ENCODE measurements around the gene FYN. TPM values are rescaled to one million over a fixed set of nuclear protein-coding genes. Genes with fewer than 3 reads are reported as not detected.

Gene FYN
- total and polyA plus RNA-seq, 2 of the 13 experiments (the other 11 are each of a cell fraction or from before 2014, with no cell fraction given): 15.5 to 24.6 TPM

GRCh38 chr6:111750753-111751673 is 122.2 kb downstream of the FYN start:
- in situ Hi-C loops (cut with HindIII; ENCODE audit: extremely low pct_ligation_motif_present, low pct_unique_long_range_greater_than_20kb) (no loop called here), intact Hi-C loops (cut with micrococcal nuclease; ENCODE audit: unreplicated experiment) (no loop called here)
- H3K79me2 ChIP-seq (ENCODE audit: insufficient read depth, low read length): no peaks in the 10 kb centered on the region
- ATAC-seq (no peak), FAIRE-seq (no peak), DNase-seq (ENCODE audit: low spot score) (no peak)
- H3K27ac ChIP-seq (ENCODE audit: extremely low read length, insufficient read depth, low read length): no peak overlapping the region
- TF ChIP-seq NFYB (CRISPR knock-in tag; IDR thresholded peaks at IDR 0.05) (no peak), ATF1 (CRISPR knock-in tag; IDR thresholded peaks at IDR 0.05) (no peak), HOXA5 (CRISPR knock-in tag; IDR thresholded peaks at IDR 0.05) (no peak), ZNF878 (CRISPR knock-in tag; IDR thresholded peaks at IDR 0.05) (no peak), GZF1 (CRISPR knock-in tag; IDR thresholded peaks at IDR 0.05) (no peak), RXRA (CRISPR knock-in tag; IDR thresholded peaks at IDR 0.05) (no peak), MAFF (IDR thresholded peaks at IDR 0.05; ENCODE audit: low read depth, low read length) (peak; percentile 87), MBD4 (IDR thresholded peaks at IDR 0.05; ENCODE audit: borderline replicate concordance, low read length) (no peak), ZNF883 (CRISPR knock-in tag; IDR thresholded peaks at IDR 0.05; ENCODE audit: not compliant biosample characterization) (no peak), ZMAT5 (CRISPR knock-in tag; IDR thresholded peaks at IDR 0.05; ENCODE audit: borderline replicate concordance, low read depth) (no peak), FOXP1 (IDR thresholded peaks at IDR 0.05) (no peak), FOXP1 (CRISPR knock-in tag; IDR thresholded peaks at IDR 0.05) (no peak), MAFK (conservative IDR thresholded peaks at IDR 0.05 in 1 of 2, IDR thresholded peaks at IDR 0.05 in 1 of 2; ENCODE audit: low read length in 2 of 2) (peak; percentile 80 to 94), CBX2 (IDR thresholded peaks at IDR 0.05; ENCODE audit: low read depth, low read length) (no peak), CBX2 (CRISPR knock-in tag; IDR thresholded peaks at IDR 0.05; ENCODE audit: low read depth) (no peak)
- TF ChIP-seq, protein P1, sequence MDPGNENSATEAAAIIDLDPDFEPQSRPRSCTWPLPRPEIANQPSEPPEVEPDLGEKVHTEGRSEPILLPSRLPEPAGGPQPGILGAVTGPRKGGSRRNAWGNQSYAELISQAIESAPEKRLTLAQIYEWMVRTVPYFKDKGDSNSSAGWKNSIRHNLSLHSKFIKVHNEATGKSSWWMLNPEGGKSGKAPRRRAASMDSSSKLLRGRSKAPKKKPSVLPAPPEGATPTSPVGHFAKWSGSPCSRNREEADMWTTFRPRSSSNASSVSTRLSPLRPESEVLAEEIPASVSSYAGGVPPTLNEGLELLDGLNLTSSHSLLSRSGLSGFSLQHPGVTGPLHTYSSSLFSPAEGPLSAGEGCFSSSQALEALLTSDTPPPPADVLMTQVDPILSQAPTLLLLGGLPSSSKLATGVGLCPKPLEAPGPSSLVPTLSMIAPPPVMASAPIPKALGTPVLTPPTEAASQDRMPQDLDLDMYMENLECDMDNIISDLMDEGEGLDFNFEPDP (CRISPR knock-in tag; conservative IDR thresholded peaks at IDR 0.05): no peak
- 83% methylated on average over 6 of the region's 6 CpGs for WGBS (ENCODE audit: low lambda C conversion rate)
- no peaks in the 10 kb centered on the region for H4K20me1 ChIP-seq (ENCODE audit: insufficient read depth, low read length)
- H3K27me3 ChIP-seq (ENCODE audit: control insufficient read depth in 1 of 2, insufficient read depth in 2 of 2, low read length in 2 of 2): no peaks in the 10 kb centered on the region
- no peak overlapping the region for H3K4me2 ChIP-seq (ENCODE audit: low read depth, low read length)
- H3K9ac ChIP-seq (ENCODE audit: insufficient read depth, low read depth, low read length): no peak overlapping the region
- H3K4me3 ChIP-seq (replicated peaks in 1 of 3; ENCODE audit: insufficient read depth in 1 of 3, low read depth in 2 of 3, low read length in 3 of 3): no peak overlapping the region
- H3K4me1 ChIP-seq (ENCODE audit: insufficient read depth, low read length): no peaks in the 10 kb centered on the region
- H2AFZ ChIP-seq (ENCODE audit: low read length): no peak overlapping the region
- BruUV-seq (replicated peaks): no TSS peak
- ChIA-PET CTCF (ENCODE audit: low intra/inter-chr PET ratio, low total read pairs) (no interaction called here), POLR2A (no interaction called here)
- H3K9me3 ChIP-seq (ENCODE audit: low read length): no peaks in the 10 kb centered on the region
- H3K36me3 ChIP-seq (replicated peaks in 1 of 2; ENCODE audit: control insufficient read depth in 1 of 2, insufficient read depth in 2 of 2, low read length in 2 of 2): no peaks in the 10 kb centered on the region

Data from HepG2 (cell line).